HG02763 (cell line): ENCODE results near the gene FOXP2.

Experiments used
- ATAC-seq: cut with Tn5 transposase; IDR thresholded peaks from one replicate; pipeline ENCODE4 v1.9.1; 2021; ENCODE audit warnings: mild to moderate bottlenecking, moderate library complexity; ENCODE audit not compliant: unreplicated experiment

Gene FOXP2

GRCh38 chr7:114650491-114650890 lies 235.9 kb downstream of the FOXP2 start:
- ATAC-seq = no peak

DNA sequence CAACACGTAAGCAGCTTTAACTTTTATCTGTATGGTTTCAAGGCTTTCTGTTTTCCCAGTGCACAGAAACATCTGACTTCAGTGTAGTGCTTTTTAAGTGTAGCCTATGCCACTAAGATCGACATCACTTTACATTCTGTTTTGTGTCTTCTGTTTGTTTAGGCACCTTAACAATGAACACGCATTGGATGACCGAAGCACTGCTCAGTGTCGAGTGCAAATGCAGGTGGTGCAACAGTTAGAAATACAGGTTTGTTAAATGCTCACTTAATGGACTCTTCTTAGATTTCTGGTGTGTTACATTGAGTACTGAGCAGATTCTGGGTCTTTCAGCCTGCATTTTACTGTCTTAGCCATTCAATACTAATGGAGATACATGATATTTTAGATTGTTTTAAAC lies 237.4 kb downstream of the FOXP2 start:
- ATAC-seq = no peak

- ATAC-seq = no peak
These were observed 238.9 kb downstream of the FOXP2 start for GRCh38 chr7:114653364-114654088.

DNA sequence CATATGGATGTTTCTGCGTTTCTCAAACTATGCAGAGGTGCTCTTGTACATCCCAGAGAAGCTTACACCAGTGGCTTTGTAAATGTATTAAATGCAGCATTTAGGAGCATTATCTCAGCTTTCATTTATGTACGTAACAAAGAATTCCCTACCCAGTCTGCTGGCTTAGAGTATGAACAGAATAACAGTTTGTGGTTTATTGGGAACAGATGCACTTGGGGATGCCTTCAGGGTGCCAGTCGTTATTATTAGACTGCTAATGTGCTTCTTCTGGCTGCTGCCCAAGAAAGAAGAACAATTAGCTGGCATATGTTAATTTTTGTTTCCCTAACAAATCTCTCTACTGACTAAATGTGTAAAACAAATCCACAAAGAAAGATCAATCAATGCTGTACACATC lies 241.9 kb downstream of the FOXP2 start:
- ATAC-seq = no peak

DNA sequence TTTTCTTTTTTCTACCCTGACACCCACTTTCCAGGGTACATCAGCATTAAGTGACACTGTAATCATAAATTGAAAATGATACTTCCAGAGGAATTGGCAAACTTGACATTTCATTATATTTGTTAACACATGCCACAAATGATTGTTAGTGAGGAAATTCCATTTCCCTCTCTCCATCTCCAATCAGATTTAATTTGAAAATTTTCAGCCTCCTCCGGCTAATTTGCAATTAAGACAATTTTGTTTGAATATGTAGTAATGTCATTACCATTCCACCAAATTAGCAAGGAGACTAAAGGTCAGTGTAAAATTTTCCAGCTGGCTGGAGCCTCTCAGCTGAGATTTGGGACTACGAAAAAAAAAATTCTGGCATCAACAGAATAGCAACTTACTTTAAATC lies 242.7 kb downstream of the FOXP2 start:
- no peak for ATAC-seq

DNA sequence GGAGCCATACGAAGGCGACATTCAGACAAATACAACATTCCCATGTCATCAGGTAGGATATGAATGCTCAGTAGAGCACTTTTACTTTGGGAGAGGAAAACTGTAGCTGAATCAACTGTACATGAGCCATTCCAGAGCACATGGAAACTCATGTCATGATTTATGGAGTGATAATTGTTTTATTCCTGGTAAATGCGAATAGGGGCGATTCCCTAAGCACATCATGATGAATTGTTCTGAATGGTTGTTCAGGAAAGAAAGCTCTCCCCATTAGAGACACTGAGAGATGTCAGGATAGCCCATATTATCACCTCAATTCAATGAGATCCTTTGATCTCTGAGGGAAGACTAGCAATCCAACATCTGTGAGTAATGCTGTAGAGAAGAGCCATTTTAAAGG lies 243.6 kb downstream of the FOXP2 start:
- ATAC-seq = no peak

- ATAC-seq = no peak
These were observed 245.0 kb downstream of the FOXP2 start for GRCh38 chr7:114659409-114660125.

GRCh38 chr7:114660126-114660486 lies 245.5 kb downstream of the FOXP2 start:
- ATAC-seq = no peak

GRCh38 chr7:114660753-114661152 lies 246.1 kb downstream of the FOXP2 start:
- ATAC-seq = no peak

GRCh38 chr7:114662002-114662677 lies 247.5 kb downstream of the FOXP2 start:
- ATAC-seq = no peak

DNA sequence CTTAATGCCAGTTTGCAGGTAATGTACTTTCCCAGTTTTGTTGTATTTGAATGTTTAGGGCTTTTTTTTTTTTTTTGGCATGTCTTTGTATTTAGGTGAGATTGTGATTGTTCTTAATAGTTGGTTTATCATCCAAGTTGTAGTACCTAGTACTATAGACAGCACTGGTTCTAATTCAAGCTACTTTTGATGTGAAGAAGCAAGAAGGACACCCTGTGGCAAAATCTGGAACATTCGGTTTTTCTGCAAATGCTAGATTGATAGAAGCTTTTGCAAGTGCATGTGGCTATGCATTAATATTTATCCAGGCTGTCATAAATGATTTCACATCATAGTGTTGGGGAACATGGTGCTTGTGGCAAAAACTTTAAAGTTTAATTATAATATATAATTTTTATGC lies 248.9 kb downstream of the FOXP2 start:
- ATAC-seq = no peak

GRCh38 chr7:114670676-114671075 lies 256.1 kb downstream of the FOXP2 start:
- no peak for ATAC-seq

DNA sequence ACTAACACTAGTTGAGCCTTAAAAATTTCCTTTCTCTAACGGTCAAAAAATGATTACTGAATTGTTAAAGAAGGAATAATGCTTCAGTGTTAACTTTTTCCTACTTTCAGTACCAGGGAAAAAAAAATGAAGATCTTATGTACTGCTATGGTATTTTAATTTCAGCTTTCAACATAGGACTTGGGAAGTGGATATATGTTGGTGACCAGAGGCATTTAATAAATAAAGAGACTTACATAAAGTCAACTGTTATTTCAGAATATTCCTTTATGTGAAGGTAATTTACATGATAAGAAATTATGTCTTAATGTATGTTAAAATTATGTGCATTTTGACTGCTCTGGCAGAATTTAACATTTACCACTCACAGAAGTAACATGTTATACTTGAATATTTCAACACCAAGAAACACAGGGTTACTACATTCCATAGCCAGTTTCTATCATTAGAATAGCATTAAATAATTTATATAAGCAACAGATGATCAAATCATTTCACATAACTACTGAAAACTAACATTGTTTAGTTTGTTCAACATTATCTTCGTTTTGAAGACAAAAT lies 257.0 kb downstream of the FOXP2 start:
- ATAC-seq = no peak

DNA sequence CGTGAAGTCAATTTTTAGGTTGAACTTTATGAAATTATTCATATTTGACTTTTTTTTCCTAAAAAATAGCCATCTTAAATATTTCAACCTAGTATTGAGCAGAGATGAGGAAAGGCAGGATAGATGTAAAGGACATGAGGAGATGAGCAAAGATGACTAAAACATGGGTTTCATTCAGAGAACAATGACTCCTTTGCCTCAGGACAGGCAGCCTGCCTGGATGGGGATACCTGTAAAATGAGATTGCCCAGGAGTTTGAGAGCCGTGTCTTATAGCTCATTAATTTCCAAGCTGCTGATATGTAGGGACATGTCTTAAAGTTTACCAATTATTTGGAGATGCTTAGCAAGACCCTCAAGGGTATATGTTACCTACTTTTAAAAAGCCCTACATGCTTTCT lies 263.5 kb downstream of the FOXP2 start:
- no peak for ATAC-seq

- no peak for ATAC-seq
These were observed 272.6 kb downstream of the FOXP2 start for GRCh38 chr7:114687238-114687637.

DNA sequence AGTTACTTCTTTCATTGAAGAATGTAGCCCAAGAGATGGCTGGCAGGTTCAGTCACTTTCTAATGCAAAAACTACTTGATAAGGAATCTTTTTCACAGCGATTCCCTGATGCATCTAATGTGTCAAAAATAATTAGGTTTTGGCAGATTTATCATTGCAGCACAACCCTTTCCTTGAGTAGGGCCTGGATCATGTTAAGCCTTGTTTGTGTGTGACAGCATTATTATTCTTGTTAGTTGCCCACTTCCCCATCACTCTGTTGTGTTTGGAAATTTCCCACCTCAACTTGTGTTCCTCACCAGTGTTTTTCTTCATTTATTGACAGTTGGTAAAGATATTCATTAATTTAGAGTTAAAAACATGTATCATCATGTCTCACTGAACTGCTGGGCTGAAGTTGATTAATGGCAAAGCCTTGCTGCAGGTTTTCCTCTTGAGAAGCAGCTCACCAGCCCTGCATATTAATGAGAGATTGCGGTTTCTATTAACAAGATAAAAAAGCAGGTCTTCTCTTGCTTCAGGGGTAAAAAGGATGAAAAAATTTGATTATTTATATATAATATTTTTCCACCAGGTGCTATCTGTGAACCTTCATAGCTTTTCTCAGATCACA lies 273.9 kb downstream of the FOXP2 start:
- no peak for ATAC-seq

GRCh38 chr7:114689406-114689805 lies 274.8 kb downstream of the FOXP2 start:
- ATAC-seq = no peak

GRCh38 chr7:114691605-114692004 lies 277.0 kb downstream of the FOXP2 start:
- no peak for ATAC-seq

GRCh38 chr7:114695182-114695581 lies 280.6 kb downstream of the FOXP2 start:
- no peak for ATAC-seq

GRCh38 chr7:114700247-114700928 lies 285.8 kb downstream of the FOXP2 start:
- no peak for ATAC-seq

GRCh38 chr7:114703677-114704076 lies 289.1 kb downstream of the FOXP2 start:
- ATAC-seq = no peak
